Activated CD4-positive, CD25-positive, alpha-beta regulatory T cell (primary cell): Measurements from ENCODE around the gene IL1RN.

ENCODE experiments used
- DNase-seq, 4 experiments: peaks; one replicate each; lab custom pipeline; 2025; lab: John Stamatoyannopoulos, UW

IL1RN gene

DNA sequence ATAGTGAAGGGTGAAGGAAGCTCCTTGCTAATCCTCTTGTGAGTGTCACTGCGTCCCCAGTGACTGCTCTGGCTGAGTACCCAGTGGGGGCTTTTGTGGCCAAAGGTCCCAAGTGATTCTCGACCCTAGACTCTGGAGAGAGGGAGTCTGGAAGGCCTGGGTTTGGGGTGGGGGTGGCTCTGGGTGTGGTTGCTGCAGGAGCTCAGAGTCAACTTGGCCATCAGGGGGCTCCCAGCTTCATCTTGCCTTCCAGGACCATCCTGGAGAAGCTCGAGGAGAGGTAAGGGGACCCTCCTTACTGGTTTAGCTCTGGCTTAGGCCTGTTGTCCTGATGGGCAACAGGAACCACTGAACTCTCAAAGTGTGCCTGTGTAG lies 47.0 kb downstream of the IL1RN start:
- no peak for DNase-seq

DNA sequence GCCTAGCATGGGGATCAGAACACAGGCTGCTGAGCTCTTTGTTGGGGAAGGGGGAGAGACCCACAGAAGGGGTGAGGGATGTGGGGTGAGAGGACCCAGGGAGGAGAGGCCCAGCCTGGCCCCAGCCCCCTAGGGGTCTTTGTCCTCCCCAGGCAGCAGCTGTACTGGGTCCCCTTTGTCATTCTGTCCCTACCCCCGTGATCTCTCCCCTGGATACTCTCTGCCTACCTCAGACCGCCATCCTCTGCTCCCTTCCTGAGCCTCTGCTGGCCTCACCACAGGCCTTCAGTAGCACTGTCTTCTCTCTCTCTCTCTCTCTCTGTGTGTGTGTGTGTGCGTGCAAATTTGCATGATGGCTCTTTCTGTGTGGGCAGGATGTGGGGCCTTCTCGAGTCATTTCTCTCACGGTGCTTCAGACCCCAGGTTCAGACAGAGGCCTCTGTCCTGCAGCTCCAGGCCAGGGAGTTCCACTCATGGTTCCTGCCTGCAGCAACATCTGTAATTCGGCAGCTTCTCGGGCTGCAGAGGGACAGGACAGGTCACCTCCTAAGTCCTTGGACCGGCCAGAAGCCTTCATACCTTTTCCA lies 47.7 kb downstream of the IL1RN start:
- peak in 3 of 4 experiments; percentile 23 to 59 (median 38) for DNase-seq

GRCh38 chr2:113175736-113176695 lies 48.6 kb downstream of the IL1RN start:
- peak in 1 of 4 experiments; percentile 29 for DNase-seq

- DNase-seq: no peak
These were observed 49.4 kb downstream of the IL1RN start for GRCh38 chr2:113176696-113177355.

DNA sequence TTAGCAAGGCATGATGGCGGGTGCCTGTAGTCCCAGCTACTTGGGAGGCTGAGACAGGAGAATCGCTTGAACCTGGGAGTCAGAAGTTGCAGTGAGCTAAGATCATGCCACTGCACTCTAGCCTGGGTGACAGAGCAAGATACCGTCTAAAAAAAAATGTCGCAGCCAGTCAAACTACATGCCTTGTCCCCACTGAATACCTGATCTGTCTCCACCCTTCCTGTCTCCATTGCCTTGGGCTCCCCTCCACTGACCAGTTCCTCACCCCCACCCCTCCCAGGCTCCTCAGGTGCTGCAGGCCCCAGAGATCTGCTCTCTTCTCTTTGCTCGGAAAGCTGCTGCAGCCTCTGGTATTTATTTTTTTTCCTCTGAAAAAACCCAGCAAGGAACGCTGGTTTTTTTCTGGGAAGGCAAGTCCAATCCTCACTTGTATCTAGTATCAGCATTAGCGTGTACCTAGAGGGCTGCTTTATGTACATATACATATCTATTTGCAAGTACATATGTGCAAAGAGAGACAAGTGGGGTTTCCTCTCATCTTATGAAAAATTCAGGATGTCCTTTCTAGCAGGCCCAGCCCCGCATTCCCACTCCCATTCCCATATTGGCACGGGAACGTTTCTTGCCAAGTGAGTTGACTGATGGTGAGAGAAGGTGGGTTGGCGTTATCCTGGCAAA lies 50.8 kb downstream of the IL1RN start:
- DNase-seq: no peak

- DNase-seq: peak in 1 of 4 experiments; percentile 23
These were observed 51.5 kb downstream of the IL1RN start for GRCh38 chr2:113178891-113179290.

DNA sequence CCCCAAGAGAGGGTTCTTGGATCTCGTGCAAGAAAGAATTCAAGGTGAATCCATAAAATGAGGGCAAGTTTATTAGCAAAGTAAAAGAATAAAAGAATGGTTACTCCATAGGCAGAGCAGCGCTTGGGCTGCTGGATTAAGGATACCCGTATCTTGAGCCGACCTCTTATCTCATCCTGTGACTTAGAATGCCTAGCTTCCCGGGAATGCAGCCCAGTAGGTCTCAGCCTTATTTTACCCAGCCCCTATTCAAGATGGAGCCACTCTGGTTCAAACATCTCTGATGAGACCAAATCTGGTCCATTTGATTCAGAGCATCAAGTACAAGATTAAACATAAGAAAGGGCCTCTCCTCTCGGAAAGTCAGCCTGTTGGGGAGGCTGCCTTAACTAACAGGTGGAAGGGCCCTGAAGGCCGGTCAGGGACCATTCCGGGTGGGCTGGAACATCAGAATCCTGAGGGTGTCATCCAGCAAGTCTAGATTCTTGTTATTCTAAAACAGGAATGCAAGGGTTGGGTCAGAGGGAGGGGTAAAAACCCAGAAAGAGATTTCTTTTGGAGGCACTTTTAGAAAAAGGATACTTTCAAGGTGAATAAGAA lies 52.1 kb downstream of the IL1RN start:
- DNase-seq: no peak

GRCh38 chr2:113180131-113180946 lies 52.9 kb downstream of the IL1RN start:
- DNase-seq: no peak

GRCh38 chr2:113181258-113182051 lies 54.1 kb downstream of the IL1RN start:
- no peak for DNase-seq

GRCh38 chr2:113182471-113183260 lies 55.3 kb downstream of the IL1RN start:
- no peak for DNase-seq

- no peak for DNase-seq
These were observed 55.9 kb downstream of the IL1RN start for GRCh38 chr2:113183264-113183663.
